T-helper 1 cell (primary cell): Measurements from ENCODE around the gene GRID2.

ENCODE experiments used
- DNase-seq, 5 donors: peaks; one replicate each; pipeline ENCODE4 v3.0.0-alpha.2; 2012 to 2020

GRID2 gene

GRCh38 chr4:92776080-92776479 is 472.3 kb downstream of the GRID2 start:
- no peak for DNase-seq

- no peak for DNase-seq
These were observed 486.0 kb downstream of the GRID2 start for GRCh38 chr4:92789741-92790140.

GRCh38 chr4:92791871-92792440 is 488.2 kb downstream of the GRID2 start:
- DNase-seq = no peak

- no peak for DNase-seq
These were observed 505.6 kb downstream of the GRID2 start for GRCh38 chr4:92809381-92809780.

GRCh38 chr4:92812652-92813051 is 508.9 kb downstream of the GRID2 start:
- no peak for DNase-seq

- no peak for DNase-seq
These were observed 510.9 kb downstream of the GRID2 start for GRCh38 chr4:92814677-92815076.

- no peak for DNase-seq
These were observed 521.5 kb downstream of the GRID2 start for GRCh38 chr4:92825256-92825655.

GRCh38 chr4:92825791-92826190 is 522.0 kb downstream of the GRID2 start:
- no peak for DNase-seq

GRCh38 chr4:92830771-92831170 is 527.0 kb downstream of the GRID2 start:
- no peak for DNase-seq

- DNase-seq = no peak
These were observed 537.1 kb downstream of the GRID2 start for GRCh38 chr4:92840880-92841279.

- no peak for DNase-seq
These were observed 540.0 kb downstream of the GRID2 start for GRCh38 chr4:92843784-92844183.

GRCh38 chr4:92847026-92847425 is 543.3 kb downstream of the GRID2 start:
- DNase-seq = no peak

- DNase-seq = no peak
These were observed 558.7 kb downstream of the GRID2 start for GRCh38 chr4:92862509-92862908.

- no peak for DNase-seq
These were observed 560.3 kb downstream of the GRID2 start for GRCh38 chr4:92864096-92864495.

- DNase-seq = no peak
These were observed 568.8 kb downstream of the GRID2 start for GRCh38 chr4:92872604-92873003.

- no peak for DNase-seq
These were observed 581.9 kb downstream of the GRID2 start for GRCh38 chr4:92885632-92886031.

GRCh38 chr4:92952426-92952825 is 648.7 kb downstream of the GRID2 start:
- DNase-seq = no peak

- DNase-seq = no peak
These were observed 649.1 kb downstream of the GRID2 start for GRCh38 chr4:92952897-92953296.

GRCh38 chr4:92953462-92953861 is 649.7 kb downstream of the GRID2 start:
- DNase-seq = no peak

GRCh38 chr4:92961881-92962280 is 658.1 kb downstream of the GRID2 start:
- DNase-seq = no peak

GRCh38 chr4:92962831-92963230 is 659.1 kb downstream of the GRID2 start:
- DNase-seq = no peak

- no peak for DNase-seq
These were observed 664.8 kb downstream of the GRID2 start for GRCh38 chr4:92968556-92968955.

GRCh38 chr4:92968996-92969395 is 665.2 kb downstream of the GRID2 start:
- no peak for DNase-seq

GRCh38 chr4:92969650-92970379 is 666.0 kb downstream of the GRID2 start:
- DNase-seq = no peak

GRCh38 chr4:92970996-92971395 is 667.2 kb downstream of the GRID2 start:
- no peak for DNase-seq
